Keratinocyte (primary cell): ENCODE measurements around the gene GRM7. TPM values are rescaled to one million over a fixed set of nuclear protein-coding genes. Genes with fewer than 3 reads are reported as not detected.

Source experiments
- DNase-seq: peaks from one replicate; pipeline ENCODE4 v3.0.0-alpha.2; 2011; ENCODE audit warnings: low read depth, missing footprints, low spot score
- FAIRE-seq: peaks from 2 replicates; lab custom pipeline; 2011; peaks lifted over from hg19 to GRCh38; lab: Jason Lieb, UNC
- H2AFZ ChIP-seq: 2 replicates; pipeline ENCODE4 v1.6.0; 2012; ENCODE audit warnings: low read length, control low read depth, inconsistent platforms; ENCODE audit not compliant: control insufficient read depth
- H3K27ac ChIP-seq: 2 replicates; pipeline ENCODE4 v1.5.1; 2011; ENCODE audit warnings: low read length; ENCODE audit not compliant: control insufficient read depth, insufficient read depth
- H3K27me3 ChIP-seq: 3 replicates; pipeline ENCODE4 v1.6.0; 2011; ENCODE audit warnings: low read length; ENCODE audit not compliant: control insufficient read depth, insufficient read depth; ENCODE audit errors: extremely low read depth
- H3K36me3 ChIP-seq, 2 experiments: 2 replicates in 1 of 2; 3 replicates in 1 of 2; pipeline ENCODE4 v1.5.1; 2011; ENCODE audit warnings: low read length in 2 of 2, mild to moderate bottlenecking in 1 of 2; ENCODE audit not compliant: control insufficient read depth in 2 of 2, insufficient read depth in 2 of 2; ENCODE audit errors: extremely low read depth in 1 of 2
- H3K4me1 ChIP-seq: 3 replicates; pipeline ENCODE4 v1.5.1; 2011; ENCODE audit warnings: low read length; ENCODE audit not compliant: control insufficient read depth, insufficient read depth; ENCODE audit errors: extremely low read depth
- H3K4me2 ChIP-seq: 3 replicates; pipeline ENCODE4 v1.6.0; 2011; ENCODE audit warnings: low read depth, low read length; ENCODE audit not compliant: control insufficient read depth, insufficient read depth; ENCODE audit errors: extremely low read depth
- H3K4me3 ChIP-seq, 3 experiments: fragments of 200-600 bp in 1 of 3; sonication (generic) in 1 of 3; 2 replicates in 2 of 3; 3 replicates in 1 of 3; pipeline ENCODE4 v1.5.1; 2011 to 2016; ENCODE audit warnings: low read length in 3 of 3, mild to moderate bottlenecking in 3 of 3, control low read depth in 2 of 3, inconsistent platforms in 1 of 3, low read depth in 1 of 3, mixed read lengths in 1 of 3, mixed run types in 1 of 3, moderate library complexity in 1 of 3; ENCODE audit not compliant: control insufficient read depth in 2 of 3, insufficient read depth in 2 of 3; ENCODE audit errors: extremely low read depth in 1 of 3
- H3K79me2 ChIP-seq: 2 replicates; pipeline ENCODE4 v1.6.0; 2012; ENCODE audit warnings: low read length; ENCODE audit not compliant: control insufficient read depth, insufficient read depth
- H3K9ac ChIP-seq: 3 replicates; pipeline ENCODE4 v1.6.0; 2011; ENCODE audit warnings: low read length; ENCODE audit not compliant: control insufficient read depth, insufficient read depth; ENCODE audit errors: extremely low read depth
- H3K9me1 ChIP-seq: 3 replicates; pipeline ENCODE4 v1.6.0; 2011; ENCODE audit warnings: low read length; ENCODE audit not compliant: control insufficient read depth, insufficient read depth; ENCODE audit errors: extremely low read depth
- H3K9me3 ChIP-seq: 2 replicates; pipeline ENCODE4 v1.5.1; 2012; ENCODE audit warnings: low read depth, low read length; ENCODE audit not compliant: control insufficient read depth
- H4K20me1 ChIP-seq: 3 replicates; pipeline ENCODE4 v1.6.0; 2011; ENCODE audit warnings: low read length; ENCODE audit not compliant: control insufficient read depth, insufficient read depth; ENCODE audit errors: extremely low read depth
- CTCF ChIP-seq, 3 experiments: IDR thresholded peaks in 1 of 3; conservative IDR thresholded peaks in 1 of 3; optimal IDR thresholded peaks in 1 of 3; 2 replicates in 2 of 3; 3 replicates in 1 of 3; pipeline versions ENCODE3 to v1.5.1; 2011; ENCODE audit warnings: low read length in 3 of 3, mild to moderate bottlenecking in 3 of 3, moderate library complexity in 2 of 3, control low read depth in 1 of 3, inconsistent platforms in 1 of 3; ENCODE audit not compliant: insufficient read depth in 2 of 3; ENCODE audit errors: extremely low read depth in 1 of 3
- EZH2 ChIP-seq: IDR thresholded peaks from one replicate; pipeline ENCODE4 v1.6.1; 2012; ENCODE audit warnings: inconsistent platforms, mild to moderate bottlenecking, low read length, moderate library complexity
- dilution Hi-C: fragments of 300-500 bp; cut with MboI; formaldehyde crosslinking; loops from one replicate; pipeline ENCODE4 v1.7.0; 2020; ENCODE audit warnings: low sequenced_read_pairs; ENCODE audit not compliant: extremely low pct_ligation_motif_present
- polyA plus RNA-seq, 5 experiments: library from polyadenylated mRNA; depleted of rRNA in 3 of 5; stranded (reverse) in 3 of 5; stranded (forward) in 1 of 5; unstranded in 1 of 5; fragments of >200 nt; gene quantifications; 1 replicate in 1 of 5; 2 replicates in 3 of 5; 3 replicates in 1 of 5; pipeline versions ENCODE4 v1.2.1 to v1.2.3, GENCODE V29; 2011 to 2012; ENCODE audit warnings: missing spikeins in 2 of 5, low read depth in 1 of 5, low replicate concordance in 1 of 5

Gene GRM7
- polyA plus RNA-seq, 1 donor (not counting 4 experiments of a cell fraction or from before 2014, with no cell fraction given) = not detected

- dilution Hi-C loops = no loop called here
- H4K20me1 ChIP-seq = no peaks in the 10 kb centered on the region
These were observed 139.6 kb downstream of the GRM7 start for GRCh38 chr3:7000501-7000900.

GRCh38 chr3:7001370-7001769 lies 140.5 kb downstream of the GRM7 start:
- Histone ChIP-seq H2AFZ (no peak overlapping the region), H3K36me3 (no peaks in the 10 kb centered on the region), H4K20me1 (no peaks in the 10 kb centered on the region), H3K4me2 (no peak overlapping the region), H3K27me3 (no peaks in the 10 kb centered on the region), H3K79me2 (no peaks in the 10 kb centered on the region), H3K27ac (no peak overlapping the region), H3K9ac (no peak overlapping the region), H3K4me3 (no peak overlapping the region), H3K9me1 (no peaks in the 10 kb centered on the region), H3K4me1 (no peaks in the 10 kb centered on the region), H3K9me3 (no peaks in the 10 kb centered on the region)
- TF ChIP-seq CTCF (optimal IDR thresholded peaks at IDR 0.05 in 1 of 3, IDR thresholded peaks at IDR 0.05 in 1 of 3, conservative IDR thresholded peaks at IDR 0.05 in 1 of 3; ENCODE audit: extremely low read depth in 1 of 3, insufficient read depth in 2 of 3, low read length in 3 of 3) (no peak), EZH2 (no peak)
- DNase-seq (no peak), FAIRE-seq (no peak)
- dilution Hi-C loops = no loop called here

More at GRCh38 chr3:7000501-7000900, 139.6 kb downstream of the GRM7 start:
- no peak overlapping the region for H3K9ac ChIP-seq
- no peaks in the 10 kb centered on the region for H3K27me3 ChIP-seq
- DNase-seq = no peak
- no peaks in the 10 kb centered on the region for H3K79me2 ChIP-seq
- H3K4me3 ChIP-seq = no peak overlapping the region
- H3K4me1 ChIP-seq = no peaks in the 10 kb centered on the region
- H2AFZ ChIP-seq = no peak overlapping the region
- H3K4me2 ChIP-seq = no peak overlapping the region
- TF ChIP-seq EZH2 (no peak), CTCF (optimal IDR thresholded peaks at IDR 0.05 in 1 of 3, IDR thresholded peaks at IDR 0.05 in 1 of 3, conservative IDR thresholded peaks at IDR 0.05 in 1 of 3; ENCODE audit: extremely low read depth in 1 of 3, insufficient read depth in 2 of 3, low read length in 3 of 3) (no peak)
- H3K36me3 ChIP-seq = no peaks in the 10 kb centered on the region
- FAIRE-seq = no peak
- H3K9me1 ChIP-seq = no peaks in the 10 kb centered on the region
- no peak overlapping the region for H3K27ac ChIP-seq
- H3K9me3 ChIP-seq = no peaks in the 10 kb centered on the region
